HG02970 (cell line): ENCODE results near the gene TBC1D17.

ENCODE experiments used
- ATAC-seq: cut with Tn5 transposase; IDR thresholded peaks from one replicate; pipeline ENCODE4 v1.9.1; 2021; ENCODE audit warnings: mild to moderate bottlenecking, moderate library complexity, moderate number of reproducible peaks; ENCODE audit not compliant: unreplicated experiment, low FRiP score

Gene TBC1D17

DNA sequence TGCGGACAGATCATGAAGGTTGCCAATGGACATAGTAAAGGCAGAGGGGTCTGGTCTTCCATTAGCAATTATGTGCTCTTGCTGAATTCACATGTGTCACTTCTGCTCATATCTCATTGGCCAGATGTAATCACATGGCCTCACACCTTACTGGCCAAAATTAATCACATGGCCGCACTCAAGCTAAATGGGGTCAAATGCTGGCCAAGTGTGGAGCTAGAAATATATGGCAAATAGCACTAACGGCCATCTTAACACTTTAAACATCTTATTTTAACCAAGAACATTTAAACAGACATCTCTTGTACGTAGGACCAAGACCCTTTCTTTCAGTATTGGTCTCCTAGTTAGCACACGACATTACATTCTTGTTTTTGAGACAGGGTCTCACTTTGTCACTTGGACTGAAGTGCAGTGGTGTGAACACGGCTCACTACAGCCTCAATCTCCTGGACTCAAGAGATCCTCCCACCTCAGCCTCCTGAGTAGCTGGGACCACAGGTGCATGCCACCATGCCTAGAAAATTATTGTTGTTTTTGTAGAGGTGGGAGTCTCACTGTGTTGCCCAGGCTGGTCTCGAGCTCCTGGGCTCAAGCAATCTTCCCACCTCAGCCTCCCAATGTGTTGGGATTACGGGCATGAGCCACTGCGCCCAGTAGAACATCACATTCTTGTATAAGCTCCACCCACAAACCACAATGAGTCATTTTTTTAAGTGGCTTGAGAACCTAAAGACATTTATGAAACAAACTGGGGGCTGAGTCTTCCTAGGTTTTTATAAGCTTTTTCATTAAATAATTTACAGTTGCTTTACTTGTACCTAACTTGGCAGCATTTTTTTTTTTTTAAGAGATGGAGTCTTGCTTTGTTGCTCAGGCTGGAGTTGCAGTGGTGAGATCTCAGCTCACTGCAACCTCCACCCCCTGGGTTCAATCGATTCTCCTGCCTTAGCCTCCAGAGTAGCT lies 29.5 kb upstream of the TBC1D17 start:
- no peak for ATAC-seq

DNA sequence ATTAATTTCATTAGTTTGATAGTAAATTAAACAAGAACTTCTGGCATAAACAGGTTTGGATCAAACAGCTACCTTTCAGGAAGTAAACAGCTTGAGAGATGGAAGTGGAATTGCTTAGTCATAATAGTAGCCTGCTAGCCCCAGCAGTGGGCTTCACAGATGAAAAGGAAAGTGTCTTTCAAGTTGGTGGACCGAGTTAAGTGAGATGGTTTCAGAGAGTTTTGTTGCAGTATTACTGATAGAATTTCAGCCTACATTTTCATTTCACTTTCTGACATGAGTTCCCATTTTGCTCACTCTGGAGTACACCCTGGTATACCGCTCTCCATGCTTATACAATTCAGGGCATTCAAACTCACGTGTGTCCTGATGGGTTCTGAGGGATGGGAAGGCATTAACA lies 28.6 kb upstream of the TBC1D17 start:
- ATAC-seq: no peak

DNA sequence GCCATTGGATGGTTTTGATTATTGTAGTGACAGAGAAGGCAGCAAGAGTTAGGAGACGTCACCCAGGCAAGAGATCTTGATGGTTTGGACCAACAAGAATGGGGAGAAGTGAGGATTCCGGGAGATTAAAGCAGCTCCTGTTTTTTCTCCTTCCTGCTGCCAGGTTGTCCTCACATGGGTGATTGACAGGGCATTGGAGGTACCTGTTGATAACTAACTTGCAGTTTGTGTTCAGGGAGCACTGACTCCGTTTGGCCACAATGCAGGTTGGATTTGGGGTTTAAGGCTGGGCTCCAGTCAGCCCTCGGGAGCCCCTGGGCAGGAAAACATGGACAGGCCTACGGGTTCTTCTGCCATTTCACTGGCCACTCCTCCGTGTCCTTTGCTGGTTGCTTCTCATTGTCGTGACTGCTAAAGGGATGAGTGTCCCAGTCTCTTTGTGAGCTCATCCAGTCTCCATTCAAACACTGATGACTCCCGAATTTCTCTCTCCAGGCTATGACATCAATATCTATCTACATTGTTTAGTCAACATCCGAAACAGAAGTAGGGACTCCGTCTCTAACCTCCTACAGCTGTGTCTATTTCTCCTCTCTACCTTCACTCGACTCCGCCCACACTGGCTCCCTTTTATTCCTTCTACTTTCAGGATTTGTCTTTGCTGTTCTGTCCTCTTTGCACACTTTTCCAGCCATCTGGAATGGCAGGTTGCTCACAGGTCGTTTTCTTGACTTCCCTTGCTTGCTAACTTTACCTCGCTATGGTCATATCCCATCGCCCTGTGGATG lies 27.9 kb upstream of the TBC1D17 start:
- no peak for ATAC-seq

DNA sequence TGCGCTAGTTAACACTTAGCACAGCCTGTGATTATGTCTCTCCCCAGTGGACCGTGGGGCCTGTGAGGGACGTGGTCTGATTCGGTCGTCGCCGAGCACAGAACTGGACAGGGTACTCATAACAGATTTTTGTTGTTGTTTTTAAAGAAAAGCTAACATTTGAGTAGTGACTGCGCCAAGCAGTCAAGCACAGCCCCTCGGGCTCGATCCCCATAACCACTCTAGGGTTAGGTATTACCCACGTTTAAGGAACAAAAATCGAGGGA lies 27.3 kb upstream of the TBC1D17 start:
- no peak for ATAC-seq

DNA sequence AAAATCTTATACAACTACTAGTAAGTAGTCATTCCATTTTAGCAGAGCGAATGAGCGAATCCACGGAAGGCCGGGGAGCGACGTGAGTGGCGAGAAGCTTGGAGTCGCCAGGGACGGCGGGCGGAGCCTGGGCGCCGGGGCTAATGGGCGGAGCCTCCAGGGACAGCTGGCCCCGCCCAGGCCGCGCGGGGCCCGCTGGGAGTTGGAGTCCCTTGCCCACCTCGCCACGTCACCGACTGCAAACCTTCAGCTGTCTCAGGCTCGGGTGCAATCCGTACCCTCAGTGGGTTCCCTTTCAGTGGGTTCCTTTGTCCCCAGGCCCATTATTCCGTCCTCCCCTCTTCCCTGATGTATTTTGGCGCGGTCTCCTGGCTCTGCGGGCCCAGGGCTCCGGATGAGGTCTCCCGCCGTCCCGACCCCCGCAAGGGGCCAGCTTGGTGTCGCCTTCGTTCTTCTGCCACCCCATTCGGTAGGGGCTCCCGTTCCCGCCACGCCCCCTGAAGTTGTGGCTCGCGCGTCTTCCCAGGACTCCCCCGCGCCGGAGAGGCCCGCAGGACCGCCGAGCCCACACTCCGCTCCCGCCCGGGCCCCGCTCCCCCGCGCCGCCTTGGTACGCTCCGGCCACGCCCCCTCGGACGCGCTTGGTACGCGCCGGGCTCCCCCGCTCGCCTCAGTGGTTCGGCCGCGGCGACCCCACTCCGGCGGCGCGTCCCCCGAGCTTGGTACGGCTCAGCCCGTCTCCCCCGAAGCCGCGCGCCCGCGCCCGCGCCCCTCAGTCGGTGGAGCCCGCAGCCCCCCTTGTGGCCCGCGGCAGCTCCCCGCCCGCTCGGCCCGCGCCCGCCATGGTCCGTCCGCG lies 26.8 kb upstream of the TBC1D17 start, which contains the start of gene PTOV1:
Gene PTOV1, plus strand, starts transcription at position 673 of the 856 bp plus-strand sequence.
- peak; percentile 81 for ATAC-seq

DNA sequence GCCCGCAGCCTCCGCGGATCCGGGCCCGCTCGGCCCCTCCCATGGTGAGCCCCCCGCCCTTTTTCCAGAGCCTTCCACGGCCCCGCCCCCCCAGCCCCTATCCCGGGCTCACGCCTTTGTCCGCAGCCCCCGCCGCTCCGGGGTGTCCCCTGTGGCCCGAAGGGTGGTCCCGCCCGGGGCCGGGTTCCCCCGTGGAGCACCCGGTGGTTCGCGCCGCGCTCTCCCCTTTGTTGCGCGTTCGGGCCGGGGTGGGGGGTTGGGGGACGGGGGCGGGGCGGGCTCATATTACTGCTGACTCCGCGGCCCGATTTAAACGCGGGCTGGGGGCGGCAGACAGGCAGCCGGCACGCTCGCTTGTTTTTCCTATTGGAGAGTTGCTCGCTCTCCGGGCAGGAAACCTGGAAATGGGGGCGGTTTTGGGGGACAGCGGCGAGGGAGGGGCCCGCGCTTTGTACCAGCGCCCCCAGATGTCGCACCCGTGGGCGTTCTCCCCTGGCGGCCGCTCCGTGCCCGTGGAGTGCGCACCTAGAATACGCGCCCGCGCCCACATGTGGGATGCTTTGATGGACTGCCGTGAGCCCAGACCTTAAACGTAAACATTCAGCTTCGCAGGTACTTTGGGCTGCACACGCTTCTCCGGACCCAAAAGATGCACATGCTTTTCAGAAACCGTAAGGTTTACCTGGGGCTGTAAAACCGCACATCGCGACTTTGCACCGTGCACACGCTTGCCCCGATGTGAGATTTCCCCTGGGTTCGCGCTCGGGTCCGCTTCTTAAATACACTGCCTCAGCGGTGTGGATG lies 25.8 kb upstream of the TBC1D17 start:
- ATAC-seq: no peak

DNA sequence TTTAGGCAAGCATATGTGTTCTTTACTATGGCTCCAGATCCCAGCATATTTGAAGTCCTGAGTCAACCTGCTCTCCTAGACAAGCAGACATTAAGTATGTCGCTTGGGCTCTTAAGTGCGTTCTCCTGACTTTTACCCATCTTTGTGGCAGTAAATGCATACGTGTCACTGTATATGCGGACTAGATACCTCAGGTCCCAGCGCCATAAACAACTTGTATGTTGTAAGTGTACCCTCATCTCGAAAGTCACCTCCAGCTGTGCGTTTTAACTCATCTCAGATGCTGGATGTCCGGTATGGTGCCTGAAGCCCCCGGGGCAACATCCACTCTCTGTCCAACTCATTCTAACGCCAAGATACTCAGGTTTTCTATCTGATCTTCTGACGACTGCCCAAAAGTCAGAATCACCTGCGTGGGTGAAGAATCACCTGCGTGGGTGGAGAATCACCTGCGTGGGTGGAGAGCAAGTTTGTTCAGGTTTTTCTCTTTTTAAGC lies 24.8 kb upstream of the TBC1D17 start:
- ATAC-seq: no peak

DNA sequence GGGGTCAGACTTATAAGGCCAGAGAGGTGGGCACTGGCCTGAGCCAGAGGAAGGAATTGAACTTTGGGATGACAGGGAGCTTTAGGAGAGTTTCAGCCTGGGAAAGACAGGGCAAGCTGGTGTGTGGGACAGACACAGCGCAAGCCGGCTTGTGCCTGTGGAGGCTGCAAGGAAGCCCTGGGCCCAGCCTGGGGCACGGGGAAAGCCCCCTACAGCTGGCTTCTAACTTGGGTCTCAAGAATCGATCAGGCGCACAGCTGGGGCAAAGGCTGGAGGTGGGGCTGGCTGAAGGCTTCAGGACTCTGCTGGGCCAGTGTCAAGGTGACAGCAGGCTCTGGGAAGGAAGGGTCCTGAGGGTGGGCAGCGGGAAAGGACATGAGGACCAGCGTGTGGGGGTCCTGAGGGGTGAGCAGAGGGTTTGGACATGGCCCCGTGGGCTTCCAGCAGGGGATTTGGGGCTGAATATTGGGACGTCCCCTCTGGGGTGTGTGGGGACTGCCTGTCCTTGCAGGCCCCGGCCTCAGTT lies 23.6 kb upstream of the TBC1D17 start:
- no peak for ATAC-seq

DNA sequence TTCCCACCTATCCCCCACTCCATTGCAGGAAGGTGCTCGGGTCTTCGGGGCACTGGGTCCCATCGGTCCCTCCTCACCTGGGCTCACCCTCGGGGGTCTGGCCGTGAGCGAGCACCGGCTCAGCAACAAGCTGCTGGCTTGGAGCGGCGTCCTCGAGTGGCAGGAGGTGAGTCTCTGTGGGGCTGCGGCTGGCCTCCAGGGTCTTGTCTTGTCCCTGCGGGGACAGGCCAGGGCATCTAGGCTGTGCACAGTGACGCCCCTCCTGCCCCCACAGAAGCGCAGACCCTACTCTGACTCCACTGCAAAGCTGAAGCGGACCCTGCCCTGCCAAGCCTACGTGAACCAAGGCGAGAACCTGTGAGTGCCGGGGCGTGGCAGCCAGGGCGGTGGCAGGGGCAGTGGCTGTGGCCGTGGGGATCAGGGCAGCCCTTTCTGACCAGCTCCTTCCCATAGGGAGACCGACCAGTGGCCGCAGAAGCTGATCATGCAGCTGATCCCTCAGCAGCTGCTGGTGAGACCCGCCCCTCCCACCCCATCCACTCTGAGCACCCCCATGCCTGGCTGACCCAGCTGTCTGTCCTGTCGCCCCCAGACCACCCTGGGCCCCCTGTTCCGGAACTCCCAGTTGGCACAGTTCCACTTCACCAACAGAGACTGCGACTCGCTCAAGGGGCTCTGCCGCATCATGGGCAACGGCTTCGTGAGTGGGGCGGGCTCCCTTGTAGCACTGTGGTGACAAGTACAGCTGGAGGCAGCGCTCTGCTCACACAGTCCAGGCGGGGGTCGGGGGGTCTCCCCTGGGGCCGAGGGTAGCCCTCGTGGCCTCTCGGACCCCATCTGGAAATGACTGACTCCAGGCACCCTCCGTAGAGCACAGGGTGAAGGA lies 22.9 kb upstream of the TBC1D17 start:
- ATAC-seq: no peak

DNA sequence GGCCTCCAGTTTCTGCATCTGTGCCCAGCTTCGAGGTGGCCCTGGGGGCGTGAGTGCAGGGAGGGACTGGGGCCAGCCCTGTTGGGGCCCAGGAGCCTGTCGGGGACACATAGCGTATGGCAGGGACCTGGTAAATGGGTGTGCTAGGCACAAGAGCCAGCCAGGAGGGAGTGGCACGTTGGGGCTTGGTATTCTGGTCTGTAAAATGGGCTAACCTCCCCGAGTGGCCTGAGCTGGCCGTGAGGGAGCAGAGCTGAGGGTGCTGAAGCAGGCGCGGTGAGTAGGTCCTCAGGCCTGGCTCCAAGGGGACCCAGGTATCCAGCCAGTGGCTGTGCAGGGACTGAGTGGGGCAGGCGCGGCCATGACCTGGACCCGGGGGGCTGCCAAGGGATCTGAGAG lies 22.2 kb upstream of the TBC1D17 start:
- ATAC-seq: no peak

DNA sequence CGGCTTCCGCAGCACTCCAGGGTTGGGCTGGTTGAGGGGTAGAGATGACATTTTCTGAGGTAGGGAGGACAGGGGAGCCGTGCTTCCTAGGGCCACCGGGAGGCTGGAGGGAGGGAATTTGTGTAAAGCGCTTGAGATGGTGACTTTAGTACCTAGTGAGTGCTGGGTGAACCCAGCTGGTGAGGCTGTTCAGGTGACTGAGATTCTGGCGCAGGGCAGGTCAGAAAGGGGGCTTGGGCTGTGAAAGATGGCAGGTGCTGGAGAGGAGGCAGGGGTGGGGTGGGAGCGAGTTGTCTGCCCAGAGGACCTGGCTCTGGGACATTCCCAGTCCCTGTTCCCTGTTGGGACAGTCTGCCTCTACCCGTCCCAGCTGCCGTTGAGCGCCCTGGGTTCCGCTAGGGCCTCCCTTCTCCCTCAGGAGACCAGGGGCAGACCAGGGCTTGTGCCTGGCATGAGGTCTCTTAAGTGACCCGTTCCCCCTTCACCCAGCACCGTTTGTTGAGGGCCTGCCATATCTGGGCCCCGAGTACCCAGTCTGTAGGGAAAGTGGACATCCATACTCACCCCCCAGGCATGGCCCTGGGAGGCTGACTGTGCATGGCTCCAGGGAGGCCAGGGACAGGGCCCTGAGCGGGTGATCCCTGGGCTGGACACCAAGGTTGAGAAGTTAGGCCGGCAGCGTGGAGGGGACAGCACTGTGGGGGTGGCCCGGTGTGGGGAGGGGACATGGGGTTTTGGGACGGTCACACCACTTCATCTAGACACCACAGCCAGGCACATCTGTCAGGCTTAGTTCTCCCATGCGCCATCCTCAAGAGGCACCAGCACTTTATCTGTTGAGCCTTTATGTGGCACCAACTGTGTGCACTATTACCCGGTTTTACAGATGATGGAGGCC lies 21.6 kb upstream of the TBC1D17 start:
- no peak for ATAC-seq

DNA sequence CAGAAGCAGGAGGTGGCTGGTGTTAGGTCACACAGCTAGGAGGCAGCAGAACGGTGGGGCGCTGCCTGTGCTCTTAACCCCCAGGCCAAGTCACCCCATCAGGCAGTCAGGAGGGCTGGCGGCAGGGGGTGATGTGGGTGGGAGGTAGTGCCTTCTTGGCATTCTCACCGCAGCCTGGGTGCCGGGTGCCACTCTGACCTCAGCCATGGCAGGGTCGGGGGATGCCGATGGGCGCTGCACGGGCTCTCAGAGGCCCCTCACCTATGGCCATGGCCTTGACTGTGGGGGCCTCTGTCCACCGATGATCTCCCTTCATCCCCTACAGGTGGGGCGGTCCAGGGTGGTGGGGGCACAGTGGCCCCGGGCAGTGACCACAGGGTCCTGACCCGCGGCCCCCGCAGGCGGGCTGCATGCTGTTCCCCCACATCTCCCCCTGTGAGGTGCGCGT lies 20.9 kb upstream of the TBC1D17 start:
- ATAC-seq: no peak

DNA sequence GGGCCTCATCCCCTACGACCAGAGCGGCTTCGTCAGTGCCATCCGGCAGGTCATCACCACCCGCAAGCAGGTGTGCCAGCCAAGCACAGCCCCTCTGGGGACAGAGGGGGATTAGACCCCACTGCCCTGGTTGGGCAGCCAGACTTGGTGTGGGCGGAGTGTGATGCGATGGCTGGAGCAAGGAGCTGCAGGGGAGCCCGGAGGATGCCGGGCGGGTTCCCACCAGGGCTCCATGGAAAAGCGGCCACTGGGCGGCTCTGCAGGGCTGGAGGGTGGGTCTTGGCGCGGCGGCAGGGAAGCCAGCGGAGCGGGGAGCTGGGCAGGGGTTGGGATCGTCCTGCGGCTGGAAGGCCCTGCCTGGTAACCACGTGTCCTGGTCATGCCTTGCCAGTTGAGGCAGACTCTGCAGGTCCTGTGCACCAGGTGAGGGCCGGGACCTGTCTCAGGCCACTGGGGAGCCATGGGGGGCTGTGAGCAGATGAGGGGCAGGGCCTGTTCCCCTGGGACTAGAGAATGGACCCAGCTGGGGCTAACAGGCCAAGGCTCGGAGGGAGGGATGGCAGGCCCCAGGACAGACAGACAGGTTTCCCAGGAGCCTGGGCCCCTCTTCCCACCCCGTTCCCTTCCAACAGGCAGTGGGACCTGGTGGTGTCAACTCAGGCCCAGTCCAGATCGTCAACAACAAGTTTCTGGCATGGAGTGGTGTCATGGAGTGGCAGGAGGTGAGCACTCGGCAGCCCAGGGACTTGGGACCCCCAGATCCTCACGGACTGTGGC lies 20.3 kb upstream of the TBC1D17 start:
- ATAC-seq: no peak

DNA sequence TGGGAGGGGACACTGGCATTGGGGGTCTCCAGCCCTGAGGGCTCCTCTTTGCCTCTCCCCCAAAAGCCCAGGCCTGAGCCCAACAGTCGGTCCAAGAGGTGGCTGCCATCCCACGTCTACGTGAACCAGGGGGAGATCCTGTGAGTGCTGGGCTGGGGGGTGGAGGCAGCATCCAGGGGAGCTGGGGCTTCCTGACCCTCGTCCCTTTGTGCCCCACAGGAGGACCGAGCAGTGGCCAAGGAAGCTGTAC lies 19.7 kb upstream of the TBC1D17 start:
- no peak for ATAC-seq

DNA sequence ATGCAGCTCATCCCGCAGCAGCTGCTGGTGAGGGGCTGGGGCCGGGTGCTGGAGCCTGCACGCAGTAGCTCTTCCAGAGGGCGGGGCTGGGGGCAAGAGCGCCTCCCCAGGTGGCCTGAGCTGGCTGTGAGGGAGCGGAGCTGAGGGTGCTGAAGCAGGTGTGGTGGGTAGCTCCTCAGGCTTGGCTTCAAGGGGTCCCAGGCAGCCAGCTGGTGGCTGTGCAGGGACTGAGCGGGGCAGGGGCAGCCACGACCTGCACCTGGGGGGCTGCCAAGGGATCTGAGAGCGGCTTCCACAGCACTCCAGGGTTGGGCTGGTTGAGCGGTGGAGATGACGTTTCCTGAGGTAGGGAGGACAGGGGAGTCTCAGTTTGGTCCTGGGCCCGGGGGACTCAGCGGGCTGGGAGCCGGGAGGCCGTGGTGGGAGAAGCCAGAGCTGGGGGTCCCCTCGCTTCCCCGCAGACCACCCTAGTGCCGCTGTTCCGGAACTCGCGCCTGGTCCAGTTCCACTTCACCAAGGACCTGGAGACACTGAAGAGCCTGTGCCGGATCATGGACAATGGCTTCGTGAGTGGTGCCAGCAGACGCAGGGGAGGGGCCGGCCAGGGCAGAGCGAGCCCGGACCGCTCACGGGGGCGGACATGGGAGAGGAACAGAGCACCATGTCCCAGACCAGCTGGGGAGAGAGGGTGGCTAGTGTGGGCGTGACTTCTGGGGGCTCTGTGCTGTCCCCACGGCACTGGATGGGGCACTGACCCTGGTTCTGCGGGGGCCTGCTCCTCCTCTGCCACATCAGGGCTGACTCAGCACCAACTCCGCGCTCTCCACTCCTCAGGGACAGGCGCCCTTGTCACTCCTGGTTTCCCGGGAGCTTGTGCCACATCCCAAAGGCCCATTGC lies 19.2 kb upstream of the TBC1D17 start:
- no peak for ATAC-seq

DNA sequence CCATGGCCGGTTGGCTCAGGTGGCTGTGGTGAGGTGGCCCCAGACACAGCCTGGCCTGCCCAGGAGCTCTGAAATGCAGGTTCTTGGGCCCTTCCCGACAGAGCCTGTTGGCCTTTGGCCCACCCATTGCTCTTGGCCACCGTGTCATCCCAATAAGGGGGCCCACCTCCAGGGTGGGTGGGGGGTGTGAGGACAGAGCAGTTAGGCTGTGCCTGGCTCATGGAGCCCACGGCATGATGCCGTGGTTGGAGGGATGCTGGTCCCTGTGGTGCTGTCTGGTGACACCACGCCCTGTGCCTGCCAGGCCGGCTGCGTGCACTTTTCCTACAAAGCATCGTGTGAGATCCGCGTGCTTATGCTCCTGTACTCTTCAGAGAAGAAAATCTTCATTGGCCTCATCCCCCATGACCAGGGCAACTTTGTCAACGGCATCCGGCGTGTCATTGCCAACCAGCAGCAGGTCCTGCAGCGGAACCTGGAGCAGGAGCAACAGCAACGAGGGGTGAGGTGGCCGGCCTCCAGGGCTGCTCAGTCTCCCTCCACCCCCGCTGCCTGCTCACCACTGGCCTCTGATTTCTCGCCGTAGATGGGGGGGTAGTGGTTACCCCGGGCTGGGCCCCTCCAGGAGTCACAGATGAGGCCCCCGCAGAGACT lies 17.7 kb upstream of the TBC1D17 start:
- no peak for ATAC-seq
